DMS 273 treated with DMSO at 0.1 percent for 48 hours (cell line): ENCODE measurements around the gene MUC13.

Experiments
- DNase-seq: peaks from one replicate; lab custom pipeline; 2025; lab: John Stamatoyannopoulos, UW

The MUC13 gene

GRCh38 chr3:124896824-124897526 is 37.6 kb downstream of the MUC13 start:
- no peak for DNase-seq

GRCh38 chr3:124895756-124896155 is 38.8 kb downstream of the MUC13 start:
- no peak for DNase-seq

GRCh38 chr3:124893526-124893925 is 41.0 kb downstream of the MUC13 start:
- no peak for DNase-seq

- DNase-seq: no peak
Observed at GRCh38 chr3:124890573-124891190, 43.9 kb downstream of the MUC13 start.

GRCh38 chr3:124888482-124889441 is 45.8 kb downstream of the MUC13 start:
- DNase-seq: no peak

DNA sequence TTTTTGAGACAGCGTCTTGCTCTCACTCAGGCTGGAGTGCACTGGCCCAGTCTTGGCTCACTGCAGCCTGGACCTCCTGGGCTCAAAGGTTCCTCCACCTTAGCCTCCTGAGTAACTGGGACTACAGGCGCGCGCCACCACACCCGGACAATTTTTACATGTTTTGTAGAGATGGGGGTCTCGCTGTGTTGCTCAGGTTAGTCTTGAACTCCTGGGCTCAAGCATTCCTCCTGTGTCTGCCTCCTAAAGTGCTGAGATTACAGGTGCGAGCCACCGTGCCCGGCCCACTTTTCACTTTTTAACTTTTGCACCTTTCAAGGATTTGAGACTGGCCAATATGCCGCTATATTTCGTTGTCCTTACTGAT is 46.6 kb downstream of the MUC13 start:
- DNase-seq: no peak

- DNase-seq: peak; percentile 44
Observed at GRCh38 chr3:124887177-124887931, 47.2 kb downstream of the MUC13 start, which contains the start of gene ITGB5. Gene ITGB5, minus strand, starts transcription at chr3:124887365. Its CDS starts 365 bp downstream, at chr3:124887000.

GRCh38 chr3:124886168-124887056 is 48.1 kb downstream of the MUC13 start:
- peak; percentile 50 for DNase-seq

- DNase-seq: no peak
Observed at GRCh38 chr3:124885466-124886167, 48.9 kb downstream of the MUC13 start.

DNA sequence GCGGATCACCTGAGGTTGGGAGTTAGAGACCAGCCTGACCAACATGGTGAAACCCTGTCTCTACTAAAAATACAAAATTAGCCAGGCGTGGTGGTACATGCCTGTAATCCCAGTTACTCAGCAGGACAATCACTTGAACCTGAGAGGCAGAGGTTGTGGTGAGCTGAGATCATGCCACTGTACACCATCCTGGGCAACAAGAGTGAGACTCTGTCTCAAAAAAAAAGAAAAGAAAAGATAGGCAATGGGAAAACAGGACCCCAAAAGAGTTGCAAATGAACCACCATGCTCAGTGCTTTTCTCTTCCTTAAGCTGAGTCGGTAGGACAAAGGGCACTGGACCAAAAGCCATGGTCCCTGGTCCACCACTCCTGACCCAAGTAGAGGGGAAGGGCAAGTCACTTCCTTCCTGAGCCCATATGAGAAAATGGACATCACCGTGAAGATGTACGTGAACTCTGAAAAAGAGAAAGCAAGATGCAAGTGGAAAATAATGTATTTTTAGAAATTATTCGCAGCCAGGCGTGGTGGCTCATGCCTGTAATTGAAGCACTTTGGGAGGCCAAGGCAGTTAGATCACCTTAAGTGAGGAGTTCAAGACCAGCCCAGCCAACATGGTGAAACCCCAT is 50.0 kb downstream of the MUC13 start:
- no peak for DNase-seq

DNA sequence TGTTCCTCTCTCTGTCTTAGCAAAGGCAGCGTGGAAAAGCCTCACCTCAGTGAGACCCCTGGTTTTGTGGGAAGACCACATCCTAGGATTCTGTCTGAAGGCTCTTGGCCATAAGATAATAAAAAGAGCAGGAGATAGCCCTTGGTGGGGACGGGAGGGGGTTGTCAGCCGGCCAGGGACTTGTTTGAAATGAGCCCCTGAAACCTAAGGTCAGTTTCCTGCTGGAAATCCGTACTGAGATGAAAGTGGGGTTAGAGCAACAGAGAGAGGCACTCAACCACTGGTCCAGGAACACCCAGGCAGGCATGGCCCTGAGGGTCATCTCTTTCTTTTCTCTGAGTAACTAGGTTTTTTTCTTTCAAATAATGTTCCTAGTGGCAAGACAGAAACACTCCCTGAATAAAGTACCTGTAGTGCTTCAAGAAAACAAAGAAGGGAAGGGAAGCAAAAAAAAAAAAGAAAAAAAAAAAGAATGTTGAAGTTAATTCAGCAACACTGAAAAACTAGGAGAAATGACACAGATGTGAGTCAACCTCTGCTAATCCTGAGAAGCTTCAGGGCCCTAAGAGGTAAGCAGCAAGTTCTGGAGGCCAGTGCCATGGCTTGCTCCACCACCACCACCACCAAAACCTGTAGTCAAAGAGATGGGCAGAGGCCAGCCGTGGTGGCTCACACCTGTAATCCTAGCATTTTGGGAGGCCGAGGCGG is 50.6 kb downstream of the MUC13 start:
- no peak for DNase-seq

DNA sequence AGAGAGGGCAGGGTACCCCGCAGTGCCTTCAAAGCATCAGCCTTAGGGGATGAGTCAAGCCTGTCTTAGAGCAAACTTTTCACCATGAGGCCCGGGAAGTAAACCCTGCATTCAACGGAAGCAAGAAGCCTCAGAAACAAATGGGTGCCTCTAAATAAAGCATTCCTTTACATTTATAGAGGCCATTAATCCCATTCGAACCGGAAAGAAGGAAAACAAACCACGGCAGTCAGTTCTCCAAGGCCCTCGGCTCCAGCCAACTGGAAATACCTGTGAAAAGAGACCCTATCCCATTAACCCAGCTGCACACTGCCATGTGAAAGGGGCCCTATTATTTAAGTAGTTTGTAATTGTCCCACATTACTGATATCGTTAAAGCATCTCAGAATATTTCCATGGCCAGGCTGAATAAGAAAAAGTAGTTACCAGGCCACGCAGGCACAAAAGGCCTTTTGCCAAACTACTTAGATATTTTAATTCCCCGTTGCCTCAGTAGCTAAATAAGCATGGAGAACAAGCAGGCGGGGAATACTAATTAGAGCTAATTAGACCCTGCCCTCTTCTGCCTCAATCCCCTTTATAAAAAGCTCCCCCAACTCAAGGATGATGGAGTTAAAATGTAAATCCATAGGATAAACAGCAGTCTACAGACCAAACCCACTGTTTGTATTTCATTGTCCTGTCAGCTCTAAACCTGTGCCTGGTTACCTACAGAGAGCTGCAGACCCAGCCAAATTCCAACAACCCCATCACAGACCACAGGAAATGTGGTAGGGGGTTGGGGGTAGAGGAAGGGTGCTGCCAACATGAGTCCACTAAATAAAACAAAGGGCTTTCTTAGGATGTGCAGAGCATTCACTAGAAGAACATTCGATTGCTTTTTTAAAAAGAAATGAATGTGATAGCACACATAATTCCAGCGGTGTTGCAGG is 51.5 kb downstream of the MUC13 start:
- DNase-seq: no peak

DNA sequence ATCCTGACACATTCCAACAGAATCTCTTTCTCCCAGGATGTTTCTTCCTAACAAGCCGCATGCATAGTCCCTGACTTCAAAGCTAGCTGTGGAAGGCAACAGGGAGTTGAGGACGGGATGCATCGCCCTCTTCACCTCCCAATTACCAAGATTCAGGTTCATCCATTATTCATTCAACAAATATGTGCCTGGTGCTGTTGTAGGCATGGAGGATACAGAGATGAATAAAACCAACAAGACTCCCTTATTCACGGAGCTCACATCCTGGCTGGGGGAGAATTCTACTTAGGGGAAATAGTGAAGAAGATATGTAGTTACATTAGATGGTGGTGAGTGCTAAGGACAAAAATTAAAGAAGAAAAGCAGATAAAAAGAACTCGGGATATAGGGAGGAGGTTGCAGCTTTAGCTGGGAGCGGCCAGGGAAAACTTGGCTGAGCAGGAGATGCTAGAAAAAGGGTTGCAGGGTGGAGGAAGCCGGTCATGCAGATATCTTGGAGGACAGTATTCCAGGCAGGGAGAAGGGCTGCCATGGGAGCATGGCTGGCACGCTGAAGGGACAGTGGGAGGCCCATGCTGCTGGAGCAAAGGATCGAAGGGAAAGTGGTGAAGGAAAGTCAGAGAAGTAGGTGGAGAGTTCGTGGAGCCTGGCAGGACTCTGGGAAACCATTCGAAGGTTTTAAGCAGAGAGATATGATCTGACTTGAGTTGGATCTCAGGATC is 52.4 kb downstream of the MUC13 start:
- no peak for DNase-seq

GRCh38 chr3:124879337-124879680 is 55.2 kb downstream of the MUC13 start:
- DNase-seq: no peak

DNA sequence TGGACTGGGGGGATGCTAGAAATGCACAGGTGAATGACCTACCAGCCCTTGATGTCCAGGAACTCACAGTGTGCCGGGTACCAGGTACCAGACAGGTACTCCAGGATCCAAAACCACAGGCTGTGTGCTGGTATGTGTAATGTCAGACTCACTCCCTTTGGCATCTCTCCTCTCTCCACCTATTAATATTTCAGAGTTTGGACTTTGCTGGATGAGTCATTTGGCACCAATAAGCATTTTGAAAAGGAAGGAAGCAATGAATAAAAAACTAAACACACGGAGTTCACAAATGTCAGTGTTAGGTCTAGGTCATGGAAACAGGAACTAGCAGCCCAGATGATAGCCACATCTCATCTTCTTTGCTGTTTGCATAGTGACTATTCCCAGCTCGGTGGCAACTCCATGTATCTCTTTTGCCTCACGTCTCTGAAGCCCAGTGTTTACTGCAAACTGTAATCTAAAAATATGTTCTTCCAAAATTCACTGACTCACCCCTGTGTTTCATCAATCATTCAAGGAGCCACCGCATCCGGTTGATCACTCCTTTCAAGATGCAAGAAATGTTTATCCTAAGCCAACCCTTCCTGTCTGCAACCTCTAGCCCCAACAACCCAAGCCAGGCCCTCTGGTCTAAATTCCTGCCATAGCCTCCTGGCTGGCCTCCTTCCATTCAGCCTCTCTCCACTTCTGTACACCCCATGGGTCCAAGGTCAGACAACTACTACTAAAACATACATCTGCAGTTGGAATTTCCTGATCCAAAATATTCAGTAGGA is 55.8 kb downstream of the MUC13 start:
- no peak for DNase-seq

DNA sequence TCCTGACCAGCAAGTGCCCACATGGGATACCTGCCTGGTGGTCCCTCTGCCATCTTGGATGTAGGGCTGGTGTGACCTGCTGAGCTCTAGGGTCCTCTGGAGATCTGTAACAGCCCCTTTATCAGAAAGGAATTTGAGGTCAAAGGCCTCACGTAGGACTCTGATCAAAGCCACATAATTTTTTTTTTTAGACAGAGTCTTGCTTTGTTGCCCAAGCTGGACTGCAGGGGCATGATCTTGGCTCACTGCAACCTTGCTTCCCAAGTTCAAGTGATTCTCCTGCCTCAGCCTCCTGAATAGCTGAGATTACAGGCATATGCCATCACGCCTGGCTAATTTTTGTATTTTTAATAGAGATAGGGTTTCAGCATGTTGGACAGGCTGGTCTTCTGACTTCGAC is 56.9 kb downstream of the MUC13 start:
- no peak for DNase-seq

- DNase-seq: no peak
Observed at GRCh38 chr3:124876401-124876878, 58.1 kb downstream of the MUC13 start.
